IPS-15b (cell line): ENCODE results near the gene PDSS2.

Experiments
- H3K27me3 ChIP-seq: one replicate; pipeline ENCODE4 v1.6.1; 2013; ENCODE audit warnings: low read length; ENCODE audit not compliant: control insufficient read depth, insufficient read depth
- H3K36me3 ChIP-seq: one replicate; pipeline ENCODE4 v1.6.1; 2013; ENCODE audit warnings: low read length; ENCODE audit not compliant: control insufficient read depth, insufficient read depth
- H3K4me1 ChIP-seq: one replicate; pipeline ENCODE4 v1.6.1; 2013; ENCODE audit warnings: mild to moderate bottlenecking, low read length; ENCODE audit not compliant: control insufficient read depth, insufficient read depth
- H3K4me3 ChIP-seq: one replicate; pipeline ENCODE4 v1.5.1; 2013; ENCODE audit warnings: low read depth, low read length
- H3K9ac ChIP-seq: one replicate; pipeline ENCODE4 v1.6.1; 2013; ENCODE audit warnings: low read depth, mild to moderate bottlenecking, low read length
- H3K9me3 ChIP-seq: one replicate; pipeline ENCODE4 v1.6.1; 2013; ENCODE audit warnings: mild to moderate bottlenecking, low read length; ENCODE audit not compliant: control insufficient read depth, insufficient read depth

The PDSS2 gene

GRCh38 chr6:107353773-107354382 lies 105.5 kb downstream of the PDSS2 start:
- Histone ChIP-seq H3K36me3 (no peaks in the 10 kb centered on the region), H3K9ac (no peak overlapping the region), H3K4me1 (no peaks in the 10 kb centered on the region), H3K27me3 (no peaks in the 10 kb centered on the region), H3K4me3 (no peak overlapping the region), H3K9me3 (no peaks in the 10 kb centered on the region)

- Histone ChIP-seq H3K9ac (no peak overlapping the region), H3K27me3 (no peaks in the 10 kb centered on the region), H3K4me1 (no peaks in the 10 kb centered on the region), H3K36me3 (no peaks in the 10 kb centered on the region), H3K9me3 (no peaks in the 10 kb centered on the region), H3K4me3 (no peak overlapping the region)
Measured at GRCh38 chr6:107348224-107348623, 111.1 kb downstream of the PDSS2 start.

- no peak overlapping the region for H3K4me3 ChIP-seq
Measured at GRCh38 chr6:107345393-107345792, 114.0 kb downstream of the PDSS2 start.

GRCh38 chr6:107344981-107345380 lies 114.4 kb downstream of the PDSS2 start:
- no peaks in the 10 kb centered on the region for H3K9me3 ChIP-seq
- H3K27me3 ChIP-seq, result no peaks in the 10 kb centered on the region
- H3K4me3 ChIP-seq, result no peak overlapping the region
- no peak overlapping the region for H3K9ac ChIP-seq
- H3K4me1 ChIP-seq, result no peaks in the 10 kb centered on the region
- no peaks in the 10 kb centered on the region for H3K36me3 ChIP-seq

More at GRCh38 chr6:107345393-107345792, 114.0 kb downstream of the PDSS2 start:
- no peaks in the 10 kb centered on the region for H3K9me3 ChIP-seq
- H3K27me3 ChIP-seq, result no peaks in the 10 kb centered on the region
- H3K9ac ChIP-seq, result no peak overlapping the region
- H3K36me3 ChIP-seq, result no peaks in the 10 kb centered on the region
- no peaks in the 10 kb centered on the region for H3K4me1 ChIP-seq

- H3K4me3 ChIP-seq, result no peak overlapping the region
- H3K4me1 ChIP-seq, result no peaks in the 10 kb centered on the region
- no peaks in the 10 kb centered on the region for H3K9me3 ChIP-seq
- H3K27me3 ChIP-seq, result no peaks in the 10 kb centered on the region
- H3K36me3 ChIP-seq, result no peaks in the 10 kb centered on the region
- H3K9ac ChIP-seq, result no peak overlapping the region
Measured at GRCh38 chr6:107344383-107344782, 115.0 kb downstream of the PDSS2 start.

GRCh38 chr6:107342144-107342543 lies 117.2 kb downstream of the PDSS2 start:
- Histone ChIP-seq H3K9ac (no peak overlapping the region), H3K36me3 (no peaks in the 10 kb centered on the region), H3K4me1 (no peaks in the 10 kb centered on the region), H3K9me3 (no peaks in the 10 kb centered on the region), H3K27me3 (no peaks in the 10 kb centered on the region), H3K4me3 (no peak overlapping the region)

GRCh38 chr6:107340881-107341280 lies 118.5 kb downstream of the PDSS2 start:
- Histone ChIP-seq H3K36me3 (no peaks in the 10 kb centered on the region), H3K9me3 (no peaks in the 10 kb centered on the region), H3K4me1 (no peaks in the 10 kb centered on the region), H3K4me3 (no peak overlapping the region), H3K27me3 (no peaks in the 10 kb centered on the region), H3K9ac (no peak overlapping the region)

GRCh38 chr6:107337191-107337741 lies 122.1 kb downstream of the PDSS2 start:
- Histone ChIP-seq H3K9ac (no peak overlapping the region), H3K36me3 (no peaks in the 10 kb centered on the region), H3K27me3 (no peaks in the 10 kb centered on the region), H3K4me1 (no peaks in the 10 kb centered on the region), H3K9me3 (no peaks in the 10 kb centered on the region), H3K4me3 (no peak overlapping the region)

- no peaks in the 10 kb centered on the region for H3K9me3 ChIP-seq
- H3K4me3 ChIP-seq, result no peak overlapping the region
- H3K36me3 ChIP-seq, result no peaks in the 10 kb centered on the region
- H3K4me1 ChIP-seq, result no peaks in the 10 kb centered on the region
- H3K27me3 ChIP-seq, result no peaks in the 10 kb centered on the region
- no peak overlapping the region for H3K9ac ChIP-seq
Measured at GRCh38 chr6:107334026-107334425, 125.3 kb downstream of the PDSS2 start.

GRCh38 chr6:107333491-107333890 lies 125.9 kb downstream of the PDSS2 start:
- Histone ChIP-seq H3K9ac (no peak overlapping the region), H3K36me3 (no peaks in the 10 kb centered on the region), H3K9me3 (no peaks in the 10 kb centered on the region), H3K4me1 (no peaks in the 10 kb centered on the region), H3K27me3 (no peaks in the 10 kb centered on the region), H3K4me3 (no peak overlapping the region)

GRCh38 chr6:107331409-107332386 lies 127.7 kb downstream of the PDSS2 start:
- H3K9ac ChIP-seq, result no peak overlapping the region
- H3K27me3 ChIP-seq, result no peaks in the 10 kb centered on the region

GRCh38 chr6:107330168-107330567 lies 129.2 kb downstream of the PDSS2 start:
- no peaks in the 10 kb centered on the region for H3K27me3 ChIP-seq
- no peaks in the 10 kb centered on the region for H3K36me3 ChIP-seq
- H3K4me3 ChIP-seq, result no peak overlapping the region
- H3K9me3 ChIP-seq, result no peaks in the 10 kb centered on the region
- no peaks in the 10 kb centered on the region for H3K4me1 ChIP-seq
- no peak overlapping the region for H3K9ac ChIP-seq

More at GRCh38 chr6:107331409-107332386, 127.7 kb downstream of the PDSS2 start:
- Histone ChIP-seq H3K36me3 (no peaks in the 10 kb centered on the region), H3K4me1 (no peaks in the 10 kb centered on the region), H3K9me3 (no peaks in the 10 kb centered on the region), H3K4me3 (no peak overlapping the region)
